GM21529 (cell line): ENCODE results near the gene CFH.
A peak's percentile ranks its signal among the peaks of the same experiment; 100 is the strongest.
"Not testable (repeated sequence)": the region's sequence is repeated elsewhere in the genome, so short reads cannot be mapped to it uniquely, and the experiment has no call there.

Experiments
- ATAC-seq: cut with Tn5 transposase; IDR thresholded peaks from one replicate; pipeline ENCODE4 v1.9.1; 2021; ENCODE audit not compliant: unreplicated experiment

CFH gene

DNA sequence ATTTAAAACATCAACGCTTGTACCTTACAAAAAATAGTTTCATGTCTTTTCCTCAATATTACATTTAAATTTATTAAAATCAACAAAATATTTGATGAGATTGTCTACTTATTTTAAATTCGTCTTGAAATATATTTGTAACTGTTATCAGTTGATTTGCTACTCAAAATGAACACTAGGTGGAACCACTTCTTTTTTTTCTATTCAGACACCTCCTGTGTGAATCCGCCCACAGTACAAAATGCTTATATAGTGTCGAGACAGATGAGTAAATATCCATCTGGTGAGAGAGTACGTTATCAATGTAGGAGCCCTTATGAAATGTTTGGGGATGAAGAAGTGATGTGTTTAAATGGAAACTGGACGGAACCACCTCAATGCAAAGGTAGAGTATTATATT, 91.4 kb downstream of the CFH start:
- ATAC-seq, result not testable (repeated sequence)

DNA sequence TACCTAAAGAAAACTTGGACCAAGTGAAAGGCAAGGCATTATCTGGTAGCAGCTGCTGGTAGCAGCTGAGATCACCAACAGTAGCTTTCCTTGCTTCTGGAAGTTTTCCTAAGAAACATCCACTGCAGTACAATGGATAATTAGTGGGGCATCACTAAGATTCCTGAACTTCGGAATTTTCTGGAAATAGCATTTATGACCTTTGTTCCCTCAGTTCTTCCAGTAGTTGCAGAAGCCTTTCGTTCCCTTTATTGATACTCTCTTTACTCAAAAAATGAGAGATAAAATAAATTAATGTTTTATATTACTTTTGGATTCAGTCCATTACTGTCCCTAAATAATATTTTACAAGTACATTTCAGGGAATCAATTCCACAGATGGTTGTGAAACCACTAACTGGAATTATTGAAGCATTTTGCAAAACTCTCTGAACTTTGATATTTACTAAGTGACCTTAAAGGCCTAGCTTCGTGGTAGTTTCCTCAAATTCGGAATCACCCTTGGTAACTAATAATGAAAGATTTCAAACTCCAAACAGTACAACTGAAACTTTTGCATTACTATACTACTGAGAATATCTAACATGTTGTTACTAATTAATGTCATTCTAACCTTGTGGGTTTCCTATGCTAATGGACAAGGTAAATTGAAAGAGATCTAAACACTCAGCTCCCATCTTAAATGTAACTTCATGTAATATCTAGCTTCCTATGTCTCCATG, 113.3 kb downstream of the CFH start:
- ATAC-seq, result not testable (repeated sequence)

DNA sequence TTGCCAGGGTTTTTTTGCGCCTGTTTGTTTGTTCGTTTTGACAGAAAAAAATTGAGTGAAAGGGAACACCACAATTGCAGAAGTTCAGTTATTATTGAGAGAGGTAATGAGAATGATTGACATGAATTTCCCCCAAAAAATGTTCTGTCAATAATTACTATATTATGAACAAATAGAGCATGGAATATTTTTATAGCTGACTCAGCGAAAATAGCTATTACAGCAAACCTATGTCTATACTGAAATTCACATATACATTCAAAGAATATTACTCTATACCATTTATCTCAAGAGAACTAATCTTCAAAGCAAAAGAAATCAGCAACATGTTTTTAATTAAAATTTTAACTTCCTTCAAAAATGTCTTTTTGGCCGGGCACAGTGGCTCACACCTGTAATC, 118.0 kb downstream of the CFH start:
- ATAC-seq, result not testable (repeated sequence)

DNA sequence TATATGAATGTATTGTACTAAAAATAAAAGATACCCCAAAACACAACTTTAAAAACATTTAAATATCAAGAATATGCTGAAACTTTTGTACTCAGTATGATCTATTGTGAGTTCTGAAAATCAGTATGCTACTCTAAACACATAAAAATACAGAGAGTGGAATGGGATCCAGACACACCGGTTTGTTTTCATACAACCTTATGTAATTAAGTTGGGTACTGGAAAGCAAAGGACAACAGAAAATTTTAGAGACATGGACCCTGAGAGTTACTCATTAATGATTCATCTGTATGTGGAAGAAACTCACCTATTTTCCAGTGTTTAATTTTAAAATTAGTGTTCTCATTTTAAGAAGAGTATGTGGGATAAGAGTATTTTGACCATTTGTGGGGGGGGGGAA, 121.9 kb downstream of the CFH start:
- no peak for ATAC-seq

DNA sequence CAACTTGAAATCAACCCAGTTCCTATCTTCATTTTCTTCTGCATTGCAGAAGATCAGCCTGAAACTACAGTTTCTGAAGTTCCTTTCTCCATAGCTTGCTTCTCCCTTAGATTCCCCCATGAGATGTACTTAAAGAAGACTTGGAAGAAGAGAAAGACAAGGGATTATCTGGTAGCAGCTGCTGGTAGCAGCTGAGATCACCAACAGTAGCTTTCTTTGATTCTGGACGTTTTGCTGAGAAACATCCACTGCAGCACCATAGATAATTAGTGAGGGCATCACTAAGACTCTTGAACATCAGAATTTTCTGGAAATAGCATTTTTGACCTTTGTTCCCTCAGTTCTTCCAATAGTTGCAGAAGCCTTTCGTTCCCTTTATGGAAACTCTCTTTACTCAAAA, 122.3 kb downstream of the CFH start:
- ATAC-seq, result no peak

- ATAC-seq, result peak; percentile 91
Measured at GRCh38 chr1:196774603-196775002, 122.8 kb downstream of the CFH start, which contains the start of gene CFHR3. Gene CFHR3, plus strand, starts transcription at chr1:196774840. Its CDS starts 47 bp downstream, at chr1:196774887.

- no peak for ATAC-seq
Measured at GRCh38 chr1:196777603-196778002, 125.8 kb downstream of the CFH start.

- ATAC-seq, result no peak
Measured at GRCh38 chr1:196779093-196779492, 127.2 kb downstream of the CFH start.

GRCh38 chr1:196791252-196791651, 139.4 kb downstream of the CFH start:
- ATAC-seq, result not testable (repeated sequence)

DNA sequence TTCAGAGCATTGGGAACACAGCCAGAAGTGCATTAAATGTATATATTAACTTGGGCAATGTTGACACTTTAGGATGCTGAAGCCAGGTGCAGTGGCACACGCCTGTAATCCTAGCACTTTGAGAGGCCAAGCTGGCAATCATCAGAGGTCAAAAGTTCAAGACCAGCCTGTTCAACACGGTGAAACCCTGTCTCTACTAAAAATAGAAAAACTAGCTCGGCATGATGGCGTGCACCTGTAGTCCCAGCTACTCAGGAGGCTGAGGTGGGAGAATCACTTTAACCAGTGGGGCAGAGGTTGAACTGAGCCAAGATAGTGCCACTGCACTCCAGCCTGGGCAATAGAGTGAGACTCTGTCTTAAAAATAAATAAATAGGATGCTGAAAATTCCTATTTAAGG, 142.3 kb downstream of the CFH start:
- not testable (repeated sequence) for ATAC-seq
